ENCODE results near the gene RNF11.

RNF11 gene

GRCh38 chr1:51317798-51318197 lies 81.7 kb downstream of the RNF11 start:
- DNase-seq = no peak

GRCh38 chr1:51320967-51321923 lies 85.2 kb downstream of the RNF11 start:
- DNase-seq = no peak

GRCh38 chr1:51321924-51322280 lies 85.8 kb downstream of the RNF11 start:
- no peak for DNase-seq

GRCh38 chr1:51322417-51323101 lies 86.5 kb downstream of the RNF11 start:
- no peak for DNase-seq
